ENCODE data around the gene PAX5. TPM values are rescaled to one million over a fixed set of nuclear protein-coding genes. Genes with fewer than 3 reads are reported as not detected.
A peak's percentile ranks its signal among the peaks of the same experiment; 100 is the strongest.

PAX5 gene
- total RNA-seq, 1 donor from 2014 or later = 0.16 TPM

- Mint-ChIP-seq H3K36me3 (ENCODE audit: low read depth) (peaks cover 7% of the 10 kb centered on the region), H3K27me3 (peaks cover 90% of the 10 kb centered on the region), H3K4me3 (peak overlapping the region; percentile 58), H3K27ac (peak overlapping the region; percentile 34), H3K9me3 (peaks cover 4% of the 10 kb centered on the region), H3K4me1 (peaks cover 26% of the 10 kb centered on the region)
- DNase-seq = peak; percentile 74
- intact Hi-C loops (cut with micrococcal nuclease) = loop anchor here (10.0 kb wide), 1 partner anchor 270 kb away; no protein-coding TSS in a partner anchor
Observed at GRCh38 chr9:37034305-37034937, 353 bp upstream of the PAX5 start.

GRCh38 chr9:37033141-37033540 is 927 bp downstream of the PAX5 start:
- no peak overlapping the region for H3K27ac Mint-ChIP-seq
- H3K4me1 Mint-ChIP-seq = peaks cover 24% of the 10 kb centered on the region
- peaks cover 89% of the 10 kb centered on the region for H3K27me3 Mint-ChIP-seq
- DNase-seq = no peak
- peak overlapping the region; percentile 37 for H3K4me3 Mint-ChIP-seq
- intact Hi-C loops (cut with micrococcal nuclease) = loop anchor here (10.0 kb wide), 1 partner anchor 272 kb away; no protein-coding TSS in a partner anchor
- H3K36me3 Mint-ChIP-seq (ENCODE audit: low read depth) = peaks cover 6% of the 10 kb centered on the region
- peaks cover 4% of the 10 kb centered on the region for H3K9me3 Mint-ChIP-seq

GRCh38 chr9:37032713-37033112 is 1.4 kb downstream of the PAX5 start:
- Mint-ChIP-seq H3K27me3 (peaks cover 90% of the 10 kb centered on the region), H3K27ac (no peak overlapping the region), H3K4me3 (no peak overlapping the region), H3K36me3 (ENCODE audit: low read depth) (peaks cover 6% of the 10 kb centered on the region), H3K4me1 (peaks cover 26% of the 10 kb centered on the region), H3K9me3 (peaks cover 8% of the 10 kb centered on the region)
- intact Hi-C loops (cut with micrococcal nuclease) = loop anchor here (10.0 kb wide), 1 partner anchor 272 kb away; no protein-coding TSS in a partner anchor
- DNase-seq = no peak

- intact Hi-C loops (cut with micrococcal nuclease) = loop anchor here (10.0 kb wide), 1 partner anchor 273 kb away; no protein-coding TSS in a partner anchor
- H3K4me1 Mint-ChIP-seq = peaks cover 21% of the 10 kb centered on the region
- peaks cover 88% of the 10 kb centered on the region for H3K27me3 Mint-ChIP-seq
Observed at GRCh38 chr9:37031902-37032301, 2.2 kb downstream of the PAX5 start.

GRCh38 chr9:37031081-37031480 is 3.0 kb downstream of the PAX5 start:
- peaks cover 8% of the 10 kb centered on the region for H3K9me3 Mint-ChIP-seq
- no peak for DNase-seq
- H3K36me3 Mint-ChIP-seq (ENCODE audit: low read depth) = peaks cover 5% of the 10 kb centered on the region
- peaks cover 85% of the 10 kb centered on the region for H3K27me3 Mint-ChIP-seq
- no peak overlapping the region for H3K4me3 Mint-ChIP-seq
- H3K4me1 Mint-ChIP-seq = peaks cover 17% of the 10 kb centered on the region
- intact Hi-C loops (cut with micrococcal nuclease) = loop anchor here (10.0 kb wide), 1 partner anchor 274 kb away; no protein-coding TSS in a partner anchor
- no peak overlapping the region for H3K27ac Mint-ChIP-seq

More at GRCh38 chr9:37031902-37032301, 2.2 kb downstream of the PAX5 start:
- H3K9me3 Mint-ChIP-seq = peaks cover 9% of the 10 kb centered on the region
- H3K36me3 Mint-ChIP-seq (ENCODE audit: low read depth) = peaks cover 6% of the 10 kb centered on the region
- H3K27ac Mint-ChIP-seq = no peak overlapping the region
- no peak for DNase-seq
- no peak overlapping the region for H3K4me3 Mint-ChIP-seq

GRCh38 chr9:37030611-37030939 is 3.5 kb downstream of the PAX5 start:
- H3K4me3 Mint-ChIP-seq = no peak overlapping the region
- H3K9me3 Mint-ChIP-seq = peaks cover 5% of the 10 kb centered on the region
- H3K36me3 Mint-ChIP-seq (ENCODE audit: low read depth) = peaks cover 1% of the 10 kb centered on the region
- no peak overlapping the region for H3K27ac Mint-ChIP-seq
- peaks cover 86% of the 10 kb centered on the region for H3K27me3 Mint-ChIP-seq
- intact Hi-C loops (cut with micrococcal nuclease) = loop anchor here (10.0 kb wide), 1 partner anchor 274 kb away; no protein-coding TSS in a partner anchor
- peaks cover 18% of the 10 kb centered on the region for H3K4me1 Mint-ChIP-seq
- no peak for DNase-seq

GRCh38 chr9:37029776-37030610 is 4.1 kb downstream of the PAX5 start:
- Mint-ChIP-seq H3K4me3 (no peak overlapping the region), H3K9me3 (peaks cover 5% of the 10 kb centered on the region), H3K36me3 (ENCODE audit: low read depth) (peaks cover 1% of the 10 kb centered on the region), H3K27ac (no peak overlapping the region), H3K27me3 (peaks cover 84% of the 10 kb centered on the region), H3K4me1 (peaks cover 17% of the 10 kb centered on the region)
- no peak for DNase-seq
- intact Hi-C loops (cut with micrococcal nuclease) = loop anchor here (10.0 kb wide), 1 partner anchor 275 kb away; no protein-coding TSS in a partner anchor

GRCh38 chr9:37029304-37029775 is 4.7 kb downstream of the PAX5 start:
- Mint-ChIP-seq H3K27ac (no peak overlapping the region), H3K9me3 (peaks cover 5% of the 10 kb centered on the region), H3K4me1 (peaks cover 14% of the 10 kb centered on the region), H3K36me3 (ENCODE audit: low read depth) (peaks cover 1% of the 10 kb centered on the region), H3K27me3 (peaks cover 86% of the 10 kb centered on the region), H3K4me3 (no peak overlapping the region)
- intact Hi-C loops (cut with micrococcal nuclease) = no loop called here
- DNase-seq = no peak

GRCh38 chr9:37028420-37029031 is 5.5 kb downstream of the PAX5 start:
- Mint-ChIP-seq H3K9me3 (peaks cover 5% of the 10 kb centered on the region), H3K36me3 (ENCODE audit: low read depth) (peaks cover 1% of the 10 kb centered on the region), H3K4me1 (peaks cover 12% of the 10 kb centered on the region), H3K27ac (no peak overlapping the region), H3K27me3 (peaks cover 88% of the 10 kb centered on the region), H3K4me3 (no peak overlapping the region)
- intact Hi-C loops (cut with micrococcal nuclease) = no loop called here
- DNase-seq = no peak

GRCh38 chr9:37027582-37028419 is 6.3 kb downstream of the PAX5 start:
- H3K27ac Mint-ChIP-seq = no peak overlapping the region
- peaks cover 5% of the 10 kb centered on the region for H3K9me3 Mint-ChIP-seq
- peaks cover 1% of the 10 kb centered on the region for H3K36me3 Mint-ChIP-seq (ENCODE audit: low read depth)
- peaks cover 12% of the 10 kb centered on the region for H3K4me1 Mint-ChIP-seq
- DNase-seq = peak; percentile 95
- H3K27me3 Mint-ChIP-seq = peaks cover 88% of the 10 kb centered on the region
- intact Hi-C loops (cut with micrococcal nuclease) = loop anchor here (1.0 to 2.0 kb wide), 2 partner anchors 10 to 51 kb away; no protein-coding TSS in a partner anchor
- peak overlapping the region; percentile 75 for H3K4me3 Mint-ChIP-seq

- intact Hi-C loops (cut with micrococcal nuclease) = loop anchor here (1.0 to 2.0 kb wide), 2 partner anchors 10 to 52 kb away; no protein-coding TSS in a partner anchor
- Mint-ChIP-seq H3K27me3 (peaks cover 84% of the 10 kb centered on the region), H3K27ac (no peak overlapping the region), H3K9me3 (peaks cover 5% of the 10 kb centered on the region), H3K4me1 (peaks cover 12% of the 10 kb centered on the region), H3K4me3 (peak overlapping the region; percentile 64), H3K36me3 (ENCODE audit: low read depth) (peaks cover 1% of the 10 kb centered on the region)
- DNase-seq = no peak
Observed at GRCh38 chr9:37026931-37027581, 7.0 kb downstream of the PAX5 start.

GRCh38 chr9:37026113-37026930 is 7.7 kb downstream of the PAX5 start:
- H3K9me3 Mint-ChIP-seq = peaks cover 5% of the 10 kb centered on the region
- H3K27me3 Mint-ChIP-seq = peaks cover 85% of the 10 kb centered on the region
- peak; percentile 64 for DNase-seq
- H3K4me3 Mint-ChIP-seq = peak overlapping the region; percentile 77
- H3K36me3 Mint-ChIP-seq (ENCODE audit: low read depth) = peaks cover 1% of the 10 kb centered on the region
- intact Hi-C loops (cut with micrococcal nuclease) = loop anchor here (2.0 kb wide), 1 partner anchor 52 kb away; no protein-coding TSS in a partner anchor
- no peak overlapping the region for H3K27ac Mint-ChIP-seq
- peaks cover 12% of the 10 kb centered on the region for H3K4me1 Mint-ChIP-seq

Measured in activated CD4-positive, alpha-beta T cell treated with anti-CD3 and anti-CD28 coated beads, Interleukin-2, amount 10 ng/mL, durations not matched to agents 24 days and 14 days (primary cell).